AG20443 (cell line): Measurements from ENCODE around the gene FOXD1.
"Not testable (repeated sequence)": the region's sequence is repeated elsewhere in the genome, so short reads cannot be mapped to it uniquely, and the experiment has no call there.

Source experiments
- DNase-seq: peaks from one replicate; pipeline ENCODE4 v3.0.0; 2012; ENCODE audit warnings: low spot score, mixed read lengths

FOXD1 gene

GRCh38 chr5:73464016-73464745 is 15.6 kb upstream of the FOXD1 start:
- peak; percentile 80 for DNase-seq

GRCh38 chr5:73460133-73460532 is 11.6 kb upstream of the FOXD1 start:
- no peak for DNase-seq

- no peak for DNase-seq
Measured at GRCh38 chr5:73459366-73459765, 10.8 kb upstream of the FOXD1 start.

- not testable (repeated sequence) for DNase-seq
Measured at GRCh38 chr5:73456462-73456861, 7.9 kb upstream of the FOXD1 start.

- peak; percentile 50 for DNase-seq
Measured at GRCh38 chr5:73454379-73455036, 5.9 kb upstream of the FOXD1 start.

- no peak for DNase-seq
Measured at GRCh38 chr5:73452215-73452614, 3.6 kb upstream of the FOXD1 start.

GRCh38 chr5:73451224-73452130 is 2.9 kb upstream of the FOXD1 start:
- DNase-seq, result peak; percentile 82

- DNase-seq, result no peak
Measured at GRCh38 chr5:73450672-73451223, 2.2 kb upstream of the FOXD1 start.

- no peak for DNase-seq
Measured at GRCh38 chr5:73450137-73450536, 1.6 kb upstream of the FOXD1 start.

GRCh38 chr5:73447530-73448462 is 781 bp downstream of the FOXD1 start:
- peak; percentile 59 for DNase-seq

- no peak for DNase-seq
Measured at GRCh38 chr5:73446631-73447529, 1.7 kb downstream of the FOXD1 start.

GRCh38 chr5:73445665-73446630 is 2.6 kb downstream of the FOXD1 start:
- no peak for DNase-seq

- DNase-seq, result no peak
Measured at GRCh38 chr5:73444499-73445438, 3.8 kb downstream of the FOXD1 start.

GRCh38 chr5:73443829-73444498 is 4.6 kb downstream of the FOXD1 start:
- no peak for DNase-seq

GRCh38 chr5:73442996-73443627 is 5.5 kb downstream of the FOXD1 start:
- DNase-seq, result no peak

GRCh38 chr5:73442231-73442811 is 6.3 kb downstream of the FOXD1 start:
- no peak for DNase-seq
